ENCODE measurements around the gene CRYBB1.

GRCh38 chr22:26574001-26574723 lies 43.7 kb downstream of the CRYBB1 start:
- no peak for TF ChIP-seq CTCF (IDR thresholded peaks at IDR 0.05)
- no peak for TF ChIP-seq POLR2A (IDR thresholded peaks at IDR 0.05)
